DLD1 (cell line): Measurements from ENCODE around the gene TINAGL1.

Experiments
- in situ Hi-C: cut with HindIII; loops from 2 replicates; pipeline ENCODE4 v1.10.0; 2017; ENCODE audit warnings: low sequenced_read_pairs

The TINAGL1 gene

DNA sequence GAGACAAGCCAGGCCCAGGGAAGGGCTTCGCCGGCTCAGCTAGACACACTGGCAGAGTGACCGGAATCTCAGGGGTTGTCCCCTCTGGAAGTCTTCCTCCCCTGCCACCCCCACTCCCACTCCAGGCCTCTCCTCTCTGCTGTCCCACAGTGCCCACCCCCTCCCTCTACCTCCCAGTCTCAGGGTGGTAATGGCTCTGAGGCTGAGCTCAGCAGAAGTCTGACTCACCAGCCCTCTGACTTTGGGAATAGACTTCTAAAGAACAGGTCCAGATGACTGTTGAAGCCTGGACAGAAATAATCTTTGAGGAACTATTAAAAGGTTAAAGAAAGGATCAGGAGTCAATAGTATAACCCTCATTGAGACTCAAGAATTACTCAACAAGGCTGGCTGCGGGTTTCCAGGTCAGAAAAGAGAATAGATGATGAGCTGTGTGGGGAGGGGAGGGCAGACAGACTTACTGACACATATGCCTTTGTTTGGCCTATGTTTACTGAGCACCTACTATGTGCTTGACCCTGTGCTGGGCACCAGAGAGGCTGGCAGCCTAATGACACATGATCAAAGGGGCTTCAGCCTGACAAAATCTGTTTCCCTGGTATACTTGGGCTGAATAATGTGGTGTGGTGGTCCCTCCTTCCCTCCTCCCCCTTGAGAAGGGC is 49.4 kb downstream of the TINAGL1 start:
- in situ Hi-C loops, result no loop called here

DNA sequence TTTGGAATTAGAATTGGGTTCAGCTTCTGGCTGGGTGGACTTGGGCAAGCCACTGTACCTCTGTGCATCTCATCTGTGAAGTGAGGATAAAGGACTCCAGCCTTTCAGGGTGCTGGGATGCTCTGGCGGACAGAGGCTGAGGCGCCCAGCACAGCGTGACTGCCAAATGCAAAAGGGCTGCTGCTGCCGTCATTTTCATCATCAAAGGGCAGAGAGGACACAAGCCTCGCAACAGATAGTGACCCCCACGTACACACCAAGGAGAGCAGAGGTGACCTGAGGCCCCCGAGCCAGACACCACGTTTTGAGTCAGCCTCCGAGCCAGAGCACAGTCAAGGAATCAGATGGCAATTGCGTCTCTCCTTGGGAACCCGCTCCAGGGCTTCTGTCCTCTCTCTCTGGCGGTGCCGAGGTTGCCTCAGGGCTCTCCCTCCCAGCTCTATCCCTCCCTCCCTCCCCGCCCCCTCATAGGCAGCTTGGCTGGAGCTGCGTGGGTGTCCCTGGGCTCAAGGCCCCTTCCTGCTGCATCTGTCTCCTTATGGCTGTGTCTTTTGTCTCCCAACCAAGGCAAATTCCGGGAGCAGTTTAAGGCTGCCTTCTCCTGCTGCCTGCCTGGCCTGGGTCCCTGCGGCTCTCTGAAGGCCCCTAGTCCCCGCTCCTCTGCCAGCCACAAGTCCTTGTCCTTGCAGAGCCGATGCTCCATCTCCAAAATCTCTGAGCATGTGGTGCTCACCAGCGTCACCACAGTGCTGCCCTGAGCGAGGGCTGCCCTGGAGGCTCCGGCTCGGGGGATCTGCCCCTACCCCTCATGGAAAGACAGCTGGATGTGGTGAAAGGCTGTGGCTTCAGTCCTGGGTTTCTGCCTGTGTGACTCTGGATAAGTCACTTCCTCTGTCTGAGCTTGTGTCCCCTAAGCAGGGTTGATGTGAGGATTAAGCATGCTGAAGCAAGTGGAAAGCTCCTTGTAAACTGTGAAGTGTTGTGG is 50.2 kb downstream of the TINAGL1 start:
- in situ Hi-C loops, result no loop called here

DNA sequence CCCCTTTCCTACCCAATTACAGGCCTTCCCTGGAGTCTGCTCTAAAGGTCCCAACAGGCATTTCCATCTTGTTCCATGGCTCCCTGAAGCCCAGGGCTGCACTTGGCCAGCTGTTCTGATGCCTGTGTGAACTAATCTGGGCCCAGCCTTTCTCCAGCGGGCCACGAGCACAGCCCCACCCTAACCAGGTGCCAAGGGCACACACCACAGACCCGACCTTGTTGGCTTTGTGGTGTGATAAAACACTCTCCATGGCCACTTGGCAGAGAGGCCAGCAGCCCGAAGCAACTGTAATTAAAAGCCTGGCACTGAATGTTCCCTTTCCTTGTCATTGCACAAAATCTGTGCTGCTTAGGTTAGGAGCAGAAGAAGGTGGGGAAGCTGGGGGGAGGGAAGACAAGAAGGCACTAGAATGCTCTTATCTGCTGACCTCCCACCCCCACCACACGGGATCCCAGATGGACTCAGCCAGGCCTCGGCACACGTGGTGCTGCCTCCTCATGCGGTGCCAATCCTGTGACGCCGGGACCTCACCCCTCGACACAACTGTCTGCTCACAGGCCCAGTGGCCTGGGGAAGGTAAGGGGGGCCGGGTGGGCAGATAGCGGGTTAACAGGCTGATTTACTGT is 51.1 kb downstream of the TINAGL1 start:
- in situ Hi-C loops, result no loop called here

DNA sequence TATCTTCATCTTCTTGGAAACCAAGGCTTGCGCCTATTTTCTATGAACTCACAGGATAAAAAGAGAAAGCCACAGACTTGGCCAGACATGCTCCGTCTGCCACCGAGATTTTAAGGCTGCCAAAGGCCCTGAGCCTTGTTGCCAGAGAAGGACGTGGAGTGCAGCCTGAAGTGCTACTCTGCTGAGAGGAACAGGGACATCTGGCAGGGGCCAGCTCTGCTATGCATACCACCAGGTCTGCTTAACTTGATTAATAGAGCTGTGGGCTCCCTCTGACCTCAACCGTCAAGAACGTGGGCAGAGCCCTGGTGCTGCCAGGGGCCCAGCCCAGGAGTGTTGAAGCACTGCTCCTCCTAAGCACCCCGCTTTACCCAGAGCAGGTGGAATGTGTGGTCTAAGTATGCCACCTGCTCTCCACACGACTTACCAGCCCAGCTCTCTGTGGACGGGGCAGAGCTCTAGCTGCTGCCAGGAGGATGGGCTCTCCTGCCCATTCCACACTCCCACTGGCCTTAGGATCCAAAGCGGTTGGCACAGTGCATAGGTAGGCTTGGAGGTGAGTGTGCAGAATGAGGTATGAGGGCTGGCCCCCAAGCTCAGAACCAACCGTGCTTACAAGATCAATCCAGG is 51.7 kb downstream of the TINAGL1 start:
- in situ Hi-C loops, result no loop called here

DNA sequence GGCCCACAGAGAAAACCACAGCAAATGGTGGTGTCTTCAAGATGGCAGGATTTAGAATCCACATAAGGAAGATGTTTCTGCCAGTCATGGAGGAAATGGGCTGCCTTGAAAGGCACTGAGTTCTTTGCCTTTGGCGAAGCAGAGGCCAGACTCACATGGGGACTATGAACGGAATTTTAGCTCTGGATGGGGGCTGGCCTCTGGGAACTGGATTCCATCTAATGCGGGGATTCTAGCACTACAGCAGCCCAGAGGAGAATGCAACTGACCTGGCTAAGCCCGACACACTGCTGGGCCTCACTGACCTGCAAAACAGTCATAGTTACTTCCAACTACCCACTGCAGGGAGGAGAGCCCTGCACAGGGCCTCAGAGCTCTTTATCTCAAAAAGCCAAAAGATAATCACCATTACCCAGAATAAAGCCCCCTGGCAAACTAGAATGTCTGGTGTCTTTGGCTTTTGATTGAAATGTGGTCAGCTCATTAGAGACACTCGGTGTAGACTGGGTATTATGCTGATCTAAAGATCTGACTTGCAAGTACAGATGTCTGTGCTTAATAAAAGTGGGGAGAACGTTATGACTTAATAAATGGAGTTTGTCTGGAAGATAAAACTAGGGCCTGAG is 52.7 kb downstream of the TINAGL1 start:
- in situ Hi-C loops, result no loop called here

DNA sequence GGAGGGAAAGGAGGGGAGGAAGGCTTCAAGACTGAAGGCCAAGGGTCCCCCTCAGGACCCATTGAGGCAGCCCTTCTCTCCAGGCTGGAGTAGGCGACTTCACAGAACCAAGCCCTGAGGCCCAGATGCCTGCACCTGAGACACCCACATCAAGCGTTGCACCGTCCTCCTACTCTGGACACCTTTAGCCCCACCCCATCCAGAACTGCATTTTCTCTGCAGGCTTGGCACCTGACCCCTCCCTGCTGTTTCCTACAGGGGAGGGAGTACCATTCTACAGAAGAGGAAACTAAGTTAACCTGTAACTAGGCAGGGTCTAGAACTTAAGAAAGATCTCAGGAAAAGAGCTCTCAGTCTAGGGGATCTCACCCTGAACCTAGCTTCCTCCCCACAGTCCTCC is 56.3 kb downstream of the TINAGL1 start:
- in situ Hi-C loops, result loop anchor here (10.0 kb wide), 1 partner anchor 438 kb away; no protein-coding TSS in a partner anchor

DNA sequence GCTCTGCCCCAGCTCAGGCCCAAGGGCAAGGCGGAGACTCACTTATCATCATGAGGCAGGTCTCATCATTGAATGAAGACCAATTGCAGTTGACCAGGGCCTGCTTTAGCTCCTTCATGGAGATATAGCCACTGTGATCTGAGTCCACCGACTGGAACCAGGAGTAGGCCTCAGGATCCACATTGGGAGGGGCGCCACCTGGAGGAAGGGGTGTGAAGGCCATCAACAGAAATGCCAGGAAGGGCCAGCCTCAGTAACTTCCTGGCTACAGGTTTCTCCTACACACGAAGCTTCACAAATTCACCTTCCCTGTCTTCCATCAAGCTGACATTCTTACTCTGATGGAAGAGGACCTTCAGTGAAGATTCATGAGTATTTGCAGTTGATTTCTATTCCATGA is 56.8 kb downstream of the TINAGL1 start:
- in situ Hi-C loops, result loop anchor here (10.0 kb wide), 1 partner anchor 438 kb away; no protein-coding TSS in a partner anchor
